ENCODE data around the gene PGM2.

- TF ChIP-seq CTCF (IDR thresholded peaks at IDR 0.05) (no peak), EP300 (IDR thresholded peaks at IDR 0.05) (no peak), POLR2A (IDR thresholded peaks at IDR 0.05) (no peak)
Measured at GRCh38 chr4:37881811-37882210, 55.3 kb downstream of the PGM2 start.

Measured in tibial nerve (tissue), 4 donors.